G401.6 (cell line): ENCODE data around the gene PCDHA12.
"Not testable (repeated sequence)": the region's sequence is repeated elsewhere in the genome, so short reads cannot be mapped to it uniquely, and the experiment has no call there.

ENCODE experiments used
- FAIRE-seq: peaks from 2 replicates; lab custom pipeline; 2012; peaks lifted over from hg19 to GRCh38; lab: Jason Lieb, UNC

PCDHA12 gene

GRCh38 chr5:140857177-140857986 lies 17.7 kb upstream of the PCDHA12 start:
- no peak for FAIRE-seq

DNA sequence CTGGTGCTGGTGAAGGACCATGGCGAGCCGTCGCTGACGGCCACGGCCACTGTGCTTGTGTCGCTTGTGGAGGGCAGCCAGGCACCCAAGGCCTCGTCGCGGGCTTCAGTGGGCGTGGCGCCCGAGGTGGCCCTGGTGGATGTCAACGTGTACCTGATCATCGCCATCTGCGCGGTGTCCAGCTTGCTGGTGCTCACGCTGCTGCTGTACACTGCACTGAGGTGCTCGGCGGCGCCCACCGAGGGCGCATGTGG lies 17.2 kb upstream of the PCDHA12 start:
- no peak for FAIRE-seq

DNA sequence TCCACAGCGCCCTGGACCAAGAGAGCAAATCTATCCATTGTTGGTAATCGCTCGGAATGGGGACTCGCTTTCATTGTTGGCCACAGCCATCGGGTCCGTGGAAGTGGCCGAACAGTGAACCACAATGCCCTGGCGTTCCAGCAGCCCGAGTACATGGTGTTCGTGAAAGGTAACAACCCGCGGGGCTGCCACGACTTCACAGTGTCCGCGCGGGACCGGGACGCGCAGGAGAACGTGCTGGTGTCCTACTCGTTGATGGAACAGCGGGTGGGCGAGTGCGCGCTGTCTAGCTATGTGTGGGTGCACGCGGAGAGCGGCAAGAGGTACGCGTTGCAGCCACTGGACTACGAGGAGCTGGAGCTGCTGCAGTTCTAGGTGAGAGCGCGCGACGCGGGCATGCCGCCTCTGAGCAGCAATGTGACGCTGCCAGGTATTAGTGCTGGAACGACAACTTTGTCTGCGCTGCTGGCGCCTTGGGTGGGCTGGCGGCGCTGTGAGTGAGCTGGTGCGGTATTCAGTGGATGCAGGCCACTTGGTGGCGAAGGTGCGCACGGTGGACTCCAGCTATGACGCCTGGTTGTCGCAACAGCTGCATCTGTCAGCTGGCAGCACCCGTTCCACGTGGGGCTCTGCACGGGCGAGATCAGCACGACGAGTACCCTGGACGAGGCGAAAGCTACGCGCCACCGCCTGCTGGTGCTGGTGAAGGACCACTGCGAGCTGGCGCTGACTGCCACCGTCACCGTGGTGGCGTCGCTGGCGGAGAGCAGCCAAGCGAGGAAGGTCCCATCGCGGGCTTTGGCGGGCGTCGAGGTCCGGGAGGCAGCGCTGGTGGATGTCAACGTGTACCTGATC lies 12.4 kb upstream of the PCDHA12 start:
- FAIRE-seq, result no peak

DNA sequence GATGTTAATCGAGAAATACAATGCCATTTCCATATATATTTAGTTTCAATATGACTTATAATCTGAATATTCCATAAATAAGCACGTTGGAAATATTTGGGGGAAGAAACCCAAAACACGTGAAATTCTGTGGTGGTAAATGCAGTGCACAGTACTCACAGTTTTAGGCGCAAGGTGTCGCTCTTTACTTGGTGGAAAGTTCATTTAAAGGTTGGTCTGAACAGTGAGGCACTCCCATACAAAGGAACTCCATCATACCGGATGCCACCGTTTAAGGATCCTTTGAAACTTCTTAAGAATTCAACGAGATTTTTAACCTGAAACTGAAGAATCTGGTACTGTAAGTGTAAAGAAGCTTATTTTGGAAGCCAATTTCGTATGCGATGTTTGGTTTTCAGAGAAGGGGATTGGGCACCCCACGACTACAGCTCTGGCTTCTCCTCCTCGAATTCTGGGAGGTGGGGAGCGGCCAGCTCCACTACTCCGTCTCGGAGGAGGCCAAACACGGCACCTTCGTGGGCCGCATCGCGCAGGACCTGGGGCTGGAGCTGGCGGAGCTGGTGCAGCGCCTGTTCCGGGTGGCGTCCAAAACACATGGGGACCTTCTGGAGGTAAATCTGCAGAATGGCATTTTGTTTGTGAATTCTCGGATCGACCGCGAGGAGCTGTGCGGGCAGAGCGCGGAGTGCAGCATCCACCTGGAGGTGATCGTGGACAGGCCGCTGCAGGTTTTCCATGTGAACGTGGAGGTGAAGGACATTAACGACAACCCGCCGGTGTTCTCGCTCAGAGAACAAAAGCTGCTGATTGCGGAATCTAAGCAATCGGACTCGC lies 6.2 kb upstream of the PCDHA12 start, which contains the start of gene PCDHA11:
Gene PCDHA11, plus strand, starts transcription at position 237 of the 834 bp plus-strand sequence. Its CDS starts 147 bp downstream, at position 384.
- FAIRE-seq, result peak; percentile 83

DNA sequence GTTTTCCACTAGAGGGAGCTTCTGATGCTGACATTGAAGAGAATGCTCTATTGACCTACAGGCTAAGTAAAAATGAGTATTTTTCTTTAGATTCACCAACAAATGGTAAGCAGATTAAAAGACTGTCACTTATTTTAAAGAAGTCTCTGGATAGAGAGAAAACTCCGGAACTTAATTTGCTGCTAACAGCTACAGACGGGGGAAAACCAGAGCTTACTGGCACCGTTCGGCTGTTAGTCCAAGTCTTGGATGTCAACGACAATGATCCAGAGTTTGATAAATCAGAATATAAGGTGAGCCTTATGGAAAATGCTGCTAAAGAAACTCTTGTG lies 5.6 kb upstream of the PCDHA12 start:
- FAIRE-seq, result no peak

DNA sequence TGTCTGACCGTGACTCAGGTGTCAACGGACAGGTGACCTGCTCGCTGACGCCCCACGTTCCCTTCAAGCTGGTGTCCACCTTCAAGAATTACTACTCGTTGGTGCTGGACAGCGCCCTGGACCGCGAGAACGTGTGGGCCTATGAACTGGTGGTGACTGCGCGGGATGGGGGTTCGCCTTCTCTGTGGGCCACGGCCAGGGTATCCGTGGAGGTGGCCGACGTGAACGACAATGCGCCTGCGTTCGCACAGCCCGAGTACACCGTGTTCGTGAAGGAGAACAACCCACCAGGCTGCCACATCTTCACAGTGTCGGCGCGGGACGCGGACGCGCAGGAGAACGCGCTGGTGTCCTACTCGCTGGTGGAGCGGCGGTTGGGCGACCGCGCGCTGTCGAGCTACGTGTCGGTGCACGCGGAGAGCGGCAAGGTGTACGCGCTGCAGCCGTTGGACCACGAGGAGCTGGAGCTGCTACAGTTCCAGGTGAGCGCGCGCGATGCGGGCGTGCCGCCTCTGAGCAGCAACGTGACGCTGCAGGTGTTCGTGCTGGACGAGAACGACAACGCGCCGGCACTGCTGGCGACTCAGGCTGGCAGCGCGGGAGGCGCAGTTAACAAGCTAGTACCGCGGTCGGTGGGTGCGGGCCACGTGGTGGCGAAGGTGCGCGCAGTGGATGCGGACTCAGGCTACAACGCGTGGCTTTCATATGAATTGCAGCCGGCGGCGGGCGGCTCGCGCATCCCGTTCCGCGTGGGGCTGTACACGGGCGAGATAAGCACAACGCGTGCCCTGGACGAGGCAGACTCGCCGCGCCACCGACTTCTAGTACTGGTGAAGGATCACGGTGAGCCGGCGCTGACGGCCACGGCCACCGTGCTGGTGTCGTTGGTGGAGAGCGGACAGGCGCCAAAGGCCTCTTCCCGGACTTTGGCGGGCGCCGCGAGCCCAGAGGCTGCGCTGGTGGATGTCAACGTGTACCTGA lies 4.6 kb upstream of the PCDHA12 start:
- no peak for FAIRE-seq

- not testable (repeated sequence) for FAIRE-seq
Observed at GRCh38 chr5:140876541-140877261, 1.6 kb downstream of the PCDHA12 start.

DNA sequence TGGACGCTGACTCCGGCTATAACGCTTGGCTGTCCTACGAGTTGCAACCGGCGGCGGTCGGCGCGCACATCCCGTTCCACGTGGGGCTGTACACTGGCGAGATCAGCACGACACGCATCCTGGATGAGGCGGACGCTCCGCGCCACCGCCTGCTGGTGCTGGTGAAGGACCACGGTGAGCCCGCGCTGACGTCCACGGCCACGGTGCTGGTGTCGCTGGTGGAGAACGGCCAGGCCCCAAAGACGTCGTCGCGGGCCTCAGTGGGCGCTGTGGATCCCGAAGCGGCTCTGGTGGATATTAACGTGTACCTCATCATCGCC lies 2.1 kb downstream of the PCDHA12 start:
- no peak for FAIRE-seq

- no peak for FAIRE-seq
Observed at GRCh38 chr5:140881889-140882590, 6.9 kb downstream of the PCDHA12 start, which contains the start of gene PCDHA13. PCDHA13 (plus strand) TSS chr5:140882124; CDS start chr5:140882269, 145 bp downstream.

DNA sequence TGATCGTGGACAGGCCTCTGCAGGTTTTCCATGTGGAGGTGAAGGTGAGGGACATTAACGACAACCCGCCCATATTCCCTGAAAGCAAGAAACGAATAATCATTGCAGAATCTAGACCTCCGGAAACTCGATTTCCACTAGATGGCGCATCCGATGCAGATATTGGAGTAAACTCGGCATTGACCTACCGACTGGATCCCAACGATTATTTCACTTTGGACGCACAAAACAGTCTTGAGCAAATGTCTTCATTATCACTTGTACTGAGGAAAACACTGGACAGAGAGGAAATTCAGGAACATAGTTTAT lies 7.4 kb downstream of the PCDHA12 start:
- FAIRE-seq, result no peak

DNA sequence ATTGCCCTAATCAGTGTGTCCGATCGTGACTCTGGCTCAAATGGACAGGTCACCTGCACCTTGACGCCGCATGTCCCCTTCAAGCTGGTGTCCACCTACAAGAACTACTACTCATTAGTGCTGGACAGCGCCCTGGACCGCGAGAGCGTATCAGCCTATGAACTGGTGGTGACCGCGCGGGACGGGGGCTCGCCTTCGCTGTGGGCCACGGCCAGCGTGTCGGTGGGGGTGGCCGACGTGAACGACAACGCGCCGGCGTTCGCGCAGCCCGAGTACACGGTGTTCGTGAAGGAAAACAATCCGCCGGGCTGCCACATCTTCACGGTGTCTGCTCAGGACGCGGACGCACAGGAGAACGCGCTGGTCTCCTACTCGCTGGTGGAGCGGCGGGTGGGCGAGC lies 8.3 kb downstream of the PCDHA12 start:
- FAIRE-seq, result no peak

DNA sequence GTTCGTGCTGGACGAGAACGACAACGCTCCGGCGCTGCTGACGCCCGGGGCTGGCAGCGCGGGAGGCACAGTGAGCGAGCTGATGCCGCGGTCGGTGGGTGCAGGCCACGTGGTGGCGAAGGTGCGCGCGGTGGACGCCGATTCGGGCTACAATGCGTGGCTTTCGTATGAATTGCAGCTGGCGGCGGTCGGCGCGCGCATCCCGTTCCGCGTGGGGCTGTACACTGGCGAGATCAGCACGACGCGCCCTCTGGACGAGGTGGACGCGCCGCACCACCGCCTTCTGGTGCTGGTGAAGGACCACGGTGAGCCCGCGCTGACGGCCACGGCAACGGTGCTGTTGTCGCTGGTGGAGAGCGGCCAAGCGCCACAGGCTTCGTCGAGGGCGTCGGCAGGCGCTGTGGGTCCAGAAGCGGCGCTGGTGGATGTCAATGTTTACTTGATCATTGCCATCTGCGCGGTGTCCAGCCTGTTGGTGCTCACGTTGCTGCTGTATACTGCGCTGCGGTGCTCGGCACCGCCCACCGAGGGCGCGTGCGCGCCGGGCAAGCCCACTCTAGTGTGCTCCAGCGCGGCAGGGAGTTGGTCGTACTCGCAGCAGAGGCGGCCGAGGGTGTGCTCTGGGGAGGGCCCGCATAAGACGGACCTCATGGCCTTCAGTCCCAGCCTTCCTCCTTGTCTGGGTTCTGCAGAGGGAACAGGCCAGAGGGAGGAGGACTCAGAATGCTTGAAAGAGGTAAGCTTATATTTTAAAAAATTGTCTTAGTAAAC lies 9.0 kb downstream of the PCDHA12 start:
- FAIRE-seq, result no peak

DNA sequence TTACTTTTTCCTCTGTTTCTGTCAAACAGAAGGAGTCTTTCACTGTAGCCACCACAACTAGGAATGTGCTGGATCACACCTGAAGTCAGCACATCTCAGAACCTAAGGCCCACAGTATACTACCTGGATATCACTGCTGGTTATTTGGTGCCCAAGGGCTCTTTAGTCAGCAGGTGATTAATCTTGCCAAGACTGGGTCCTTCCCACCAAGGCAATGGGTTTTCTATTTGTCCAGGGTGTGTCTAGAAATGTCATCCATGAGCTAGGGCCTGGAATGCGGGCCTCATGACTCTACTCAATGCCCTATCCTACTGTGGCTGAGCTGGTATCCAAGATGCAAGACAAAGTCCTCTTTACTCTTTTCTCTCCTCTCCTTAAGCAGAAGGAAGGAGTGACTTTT lies 41.2 kb downstream of the PCDHA12 start:
- FAIRE-seq, result no peak

GRCh38 chr5:140923601-140924000 lies 48.5 kb downstream of the PCDHA12 start:
- no peak for FAIRE-seq

DNA sequence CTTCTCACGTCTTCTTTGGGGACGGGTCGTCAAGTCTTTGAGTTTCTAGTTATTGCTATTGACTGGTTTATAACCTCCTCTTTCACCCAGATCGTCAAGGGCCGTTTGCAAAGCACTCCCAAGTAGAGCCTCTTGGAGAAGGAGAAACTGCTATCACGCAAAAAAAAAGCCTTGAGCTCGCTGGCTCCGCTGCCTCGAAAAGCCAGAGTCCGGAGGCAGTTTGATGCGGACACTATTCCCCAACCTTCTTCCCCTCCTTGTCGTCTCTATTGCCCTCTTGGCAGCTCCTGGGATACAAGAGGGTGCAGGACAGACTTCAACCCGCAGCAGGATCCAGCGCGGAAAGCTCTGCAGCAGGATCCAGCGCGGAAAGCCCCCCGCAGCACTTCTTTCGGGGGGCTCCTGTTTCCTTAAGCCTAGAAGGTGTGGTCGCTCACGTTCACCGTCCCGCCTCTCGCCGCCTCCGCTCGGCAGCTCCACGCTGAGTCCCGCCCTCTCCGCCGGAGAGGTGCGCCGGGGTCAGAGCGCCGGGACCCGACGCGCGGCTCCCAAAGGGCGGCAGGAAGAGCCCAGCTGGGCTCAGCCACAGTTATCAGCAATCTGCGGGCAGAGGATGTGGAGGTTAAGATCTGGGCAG lies 50.8 kb downstream of the PCDHA12 start, which contains the start of gene PCDHAC1:
Gene PCDHAC1, plus strand, starts transcription at position 494 of the 637 bp plus-strand sequence. CDS start 594 bp downstream, outside the sequence.
- FAIRE-seq, result no peak

DNA sequence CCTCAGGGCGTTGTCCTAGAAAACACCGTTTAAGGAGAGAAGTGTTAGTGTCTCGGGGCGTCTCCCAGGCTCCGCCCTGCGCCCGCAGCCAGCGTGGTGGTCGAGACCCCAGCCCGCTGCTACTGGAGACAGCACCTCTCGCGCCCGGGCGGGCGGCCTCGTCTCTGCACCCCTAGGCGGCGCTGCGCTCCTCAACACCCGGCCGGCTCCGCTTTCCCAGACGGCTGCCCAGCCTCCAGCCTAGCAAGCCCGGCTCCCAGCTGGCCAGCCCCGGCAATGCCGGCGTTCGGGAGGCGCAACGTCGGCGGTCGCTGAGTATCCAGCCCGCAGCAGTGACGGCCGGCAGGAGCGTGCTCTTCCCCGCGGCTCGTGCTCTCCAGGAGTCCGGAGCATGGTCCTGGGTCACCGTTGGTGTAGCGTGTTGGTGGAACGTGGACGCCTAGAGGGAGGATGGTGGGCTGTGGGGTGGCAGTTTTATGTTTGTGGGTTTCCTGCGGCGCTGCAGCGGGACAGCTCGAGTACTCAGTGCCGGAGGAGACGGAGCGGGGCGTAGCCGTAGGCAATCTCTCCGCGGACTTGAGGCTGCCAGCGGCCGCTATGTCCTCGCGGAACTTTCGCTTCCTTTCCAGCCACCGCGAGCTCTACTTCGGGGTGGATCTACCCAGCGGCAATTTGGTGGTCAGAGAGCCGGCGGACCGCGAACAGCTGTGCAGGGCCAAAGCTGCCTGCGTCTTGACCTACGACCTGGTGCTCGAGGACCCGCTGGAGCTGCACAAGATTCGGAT lies 51.5 kb downstream of the PCDHA12 start:
- no peak for FAIRE-seq

- no peak for FAIRE-seq
Observed at GRCh38 chr5:140927228-140927573, 52.1 kb downstream of the PCDHA12 start.
